Measurements from ENCODE around the gene CYSLTR2.

GRCh38 chr13:48654511-48654910, 782 bp downstream of the CYSLTR2 start:
- TF ChIP-seq CTCF (optimal IDR thresholded peaks at IDR 0.05 in 1 of 3, IDR thresholded peaks at IDR 0.05 in 1 of 3, conservative IDR thresholded peaks at IDR 0.05 in 1 of 3; ENCODE audit: extremely low read depth in 1 of 3, insufficient read depth in 2 of 3, low read length in 3 of 3) (no peak), EZH2 (IDR thresholded peaks at IDR 0.05; ENCODE audit: low read length) (no peak)
